DND-41 (cell line): ENCODE results near the gene NTM.
"Not testable (repeated sequence)": the region's sequence is repeated elsewhere in the genome, so short reads cannot be mapped to it uniquely, and the experiment has no call there.

Experiments
- ATAC-seq: fragments of 200-7000 bp; cut with Tn5 transposase; 3 replicates; pipeline ENCODE4 v1.9.1; 2021; ENCODE audit warnings: low read depth; ENCODE audit not compliant: insufficient read depth
- DNase-seq: peaks from one replicate; pipeline ENCODE4 v3.0.0-alpha.2; 2020
- H2AFZ ChIP-seq: 2 replicates; pipeline ENCODE4 v1.6.0; 2012; ENCODE audit warnings: low read depth, low read length
- H3K27ac ChIP-seq: 2 replicates; pipeline ENCODE4 v1.5.1; 2012; ENCODE audit warnings: low read length, inconsistent platforms
- H3K27me3 ChIP-seq: fragments of 200-600 bp; sonication (generic); 2 replicates; pipeline ENCODE4 v1.6.0; 2012; ENCODE audit warnings: low read length, mild to moderate bottlenecking, inconsistent platforms; ENCODE audit not compliant: insufficient read depth, poor library complexity
- H3K36me3 ChIP-seq: 2 replicates; pipeline ENCODE4 v1.5.1; 2012; ENCODE audit warnings: low read length, inconsistent platforms; ENCODE audit not compliant: insufficient read depth
- H3K4me1 ChIP-seq: 2 replicates; pipeline ENCODE4 v1.5.1; 2012; ENCODE audit warnings: mild to moderate bottlenecking, low read length; ENCODE audit not compliant: insufficient read depth
- H3K4me2 ChIP-seq: 2 replicates; pipeline ENCODE4 v1.6.0; 2012; ENCODE audit warnings: mild to moderate bottlenecking, moderate library complexity, low read length, inconsistent platforms; ENCODE audit not compliant: insufficient read depth
- H3K4me3 ChIP-seq, 2 experiments: fragments of 200-600 bp in 1 of 2; shearing (Covaris generic) in 1 of 2; 2 replicates each; pipeline ENCODE4 v1.5.1; 2012 to 2016; ENCODE audit warnings: inconsistent platforms in 2 of 2, low read length in 2 of 2, mild to moderate bottlenecking in 2 of 2, low read depth in 1 of 2, moderate library complexity in 1 of 2
- H3K79me2 ChIP-seq: 2 replicates; pipeline ENCODE4 v1.6.0; 2012; ENCODE audit warnings: low read length, inconsistent platforms; ENCODE audit not compliant: insufficient read depth
- H3K9ac ChIP-seq: 2 replicates; pipeline ENCODE4 v1.6.0; 2012; ENCODE audit warnings: low read depth, mild to moderate bottlenecking, inconsistent platforms, low read length, moderate library complexity
- H3K9me3 ChIP-seq: 2 replicates; pipeline ENCODE4 v1.5.1; 2012; ENCODE audit warnings: low read length, moderate library complexity, mild to moderate bottlenecking, inconsistent platforms; ENCODE audit not compliant: insufficient read depth, severe bottlenecking
- H4K20me1 ChIP-seq: 2 replicates; pipeline ENCODE4 v1.6.0; 2012; ENCODE audit warnings: low read length; ENCODE audit not compliant: insufficient read depth
- EZH2 ChIP-seq: IDR thresholded peaks from 3 replicates; pipeline ENCODE4 v1.6.1; 2012; ENCODE audit warnings: borderline replicate concordance, low read depth, mild to moderate bottlenecking, moderate library complexity, low read length, inconsistent platforms; ENCODE audit not compliant: severe bottlenecking
- TF ChIP-seq, protein P1 (sequence below): IDR thresholded peaks from 2 replicates; pipeline ENCODE4 v1.5.1; 2012; ENCODE audit warnings: borderline replicate concordance, low read length, moderate library complexity, mild to moderate bottlenecking; ENCODE audit not compliant: poor library complexity, severe bottlenecking; ENCODE audit errors: extremely low read depth

NTM gene

DNA sequence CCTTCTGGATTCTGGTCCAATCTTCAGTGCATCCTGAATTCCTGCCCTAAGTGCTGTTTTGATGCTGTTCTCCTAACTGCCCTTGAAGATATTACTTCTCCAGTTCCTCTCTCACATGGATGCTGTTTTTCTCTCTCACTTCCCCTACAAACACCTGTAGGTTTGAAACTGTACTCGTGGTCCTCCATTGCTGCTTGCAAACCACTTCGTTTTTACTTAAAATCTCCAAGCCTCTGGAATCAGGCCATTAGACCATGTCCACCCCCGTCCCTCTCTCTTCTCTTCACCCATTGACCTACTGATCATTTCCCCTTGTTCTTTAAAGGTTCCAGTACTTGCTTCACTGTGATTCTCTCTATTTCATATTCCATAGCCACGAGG is 988.1 kb downstream of the NTM start:
- no peaks in the 10 kb centered on the region for H3K79me2 ChIP-seq
- H3K4me1 ChIP-seq, result no peaks in the 10 kb centered on the region
- no peak for ATAC-seq
- peaks cover 18% of the 10 kb centered on the region for H3K27me3 ChIP-seq
- DNase-seq, result no peak
- no peak overlapping the region for H3K4me3 ChIP-seq
- H2AFZ ChIP-seq, result no peak overlapping the region
- TF ChIP-seq EZH2, result no peak
- TF ChIP-seq, protein P1, sequence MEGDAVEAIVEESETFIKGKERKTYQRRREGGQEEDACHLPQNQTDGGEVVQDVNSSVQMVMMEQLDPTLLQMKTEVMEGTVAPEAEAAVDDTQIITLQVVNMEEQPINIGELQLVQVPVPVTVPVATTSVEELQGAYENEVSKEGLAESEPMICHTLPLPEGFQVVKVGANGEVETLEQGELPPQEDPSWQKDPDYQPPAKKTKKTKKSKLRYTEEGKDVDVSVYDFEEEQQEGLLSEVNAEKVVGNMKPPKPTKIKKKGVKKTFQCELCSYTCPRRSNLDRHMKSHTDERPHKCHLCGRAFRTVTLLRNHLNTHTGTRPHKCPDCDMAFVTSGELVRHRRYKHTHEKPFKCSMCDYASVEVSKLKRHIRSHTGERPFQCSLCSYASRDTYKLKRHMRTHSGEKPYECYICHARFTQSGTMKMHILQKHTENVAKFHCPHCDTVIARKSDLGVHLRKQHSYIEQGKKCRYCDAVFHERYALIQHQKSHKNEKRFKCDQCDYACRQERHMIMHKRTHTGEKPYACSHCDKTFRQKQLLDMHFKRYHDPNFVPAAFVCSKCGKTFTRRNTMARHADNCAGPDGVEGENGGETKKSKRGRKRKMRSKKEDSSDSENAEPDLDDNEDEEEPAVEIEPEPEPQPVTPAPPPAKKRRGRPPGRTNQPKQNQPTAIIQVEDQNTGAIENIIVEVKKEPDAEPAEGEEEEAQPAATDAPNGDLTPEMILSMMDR, result no peak
- no peak overlapping the region for H3K27ac ChIP-seq
- no peak overlapping the region for H3K4me2 ChIP-seq
- no peak overlapping the region for H3K9ac ChIP-seq
- no peaks in the 10 kb centered on the region for H3K36me3 ChIP-seq
- no peaks in the 10 kb centered on the region for H3K9me3 ChIP-seq
- H4K20me1 ChIP-seq, result no peaks in the 10 kb centered on the region

DNA sequence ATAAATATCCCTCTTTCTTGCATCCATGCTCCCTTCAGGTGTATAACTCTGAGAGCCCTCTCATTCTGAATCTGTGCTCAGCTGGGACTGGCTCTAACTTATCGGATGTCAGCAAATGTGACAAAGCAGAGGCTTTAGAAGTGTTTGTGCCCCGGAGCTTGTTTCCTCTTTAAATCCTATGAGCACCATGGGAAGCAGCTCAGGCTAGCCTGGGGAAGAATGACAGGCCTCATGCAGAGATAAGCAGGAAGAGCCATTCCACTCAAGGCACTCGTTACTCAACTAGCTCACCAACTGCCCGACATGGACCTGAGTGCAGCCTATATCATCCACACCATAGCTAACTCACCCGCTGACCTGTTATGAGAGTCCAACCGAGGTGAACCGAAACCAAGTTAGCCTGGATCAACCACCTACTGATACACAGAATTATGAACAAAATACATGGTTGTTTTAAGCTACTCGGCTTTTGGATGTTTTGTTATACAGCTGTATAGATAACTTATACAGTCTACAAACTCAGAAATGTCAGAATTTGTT is 990.7 kb downstream of the NTM start:
- H3K4me1 ChIP-seq, result no peaks in the 10 kb centered on the region
- no peaks in the 10 kb centered on the region for H3K79me2 ChIP-seq
- H3K27ac ChIP-seq, result no peak overlapping the region
- no peaks in the 10 kb centered on the region for H4K20me1 ChIP-seq
- no peaks in the 10 kb centered on the region for H3K36me3 ChIP-seq
- H3K9ac ChIP-seq, result no peak overlapping the region
- no peak for TF ChIP-seq EZH2
- TF ChIP-seq, protein P1, result no peak
- H3K4me3 ChIP-seq, result no peak overlapping the region
- no peak overlapping the region for H3K4me2 ChIP-seq
- ATAC-seq (no peak), DNase-seq (no peak)
- H3K9me3 ChIP-seq, result no peaks in the 10 kb centered on the region
- H2AFZ ChIP-seq, result no peak overlapping the region
- peaks cover 8% of the 10 kb centered on the region for H3K27me3 ChIP-seq

DNA sequence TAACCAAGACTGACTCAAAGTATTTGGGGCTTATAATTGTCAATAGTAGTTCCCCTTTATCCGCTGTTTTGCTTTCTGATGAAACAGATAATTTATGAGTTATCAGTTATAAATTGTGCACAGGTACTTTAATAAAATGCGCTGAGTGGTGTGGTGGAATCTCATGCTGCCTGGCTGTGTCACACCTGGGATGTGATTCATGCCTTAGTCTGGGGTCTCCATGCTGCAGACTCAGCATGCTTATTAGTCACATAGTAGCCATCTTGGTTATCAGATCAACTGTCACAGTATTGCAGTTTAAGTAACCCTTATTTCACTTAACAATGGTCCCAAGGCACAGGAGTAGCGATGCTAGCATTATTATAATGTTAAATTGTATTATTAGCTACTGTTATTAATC is 995.2 kb downstream of the NTM start:
- DNase-seq, result no peak
- H3K36me3 ChIP-seq, result no peaks in the 10 kb centered on the region
- H3K4me2 ChIP-seq, result no peak overlapping the region
- ATAC-seq, result no peak
- no peaks in the 10 kb centered on the region for H3K27me3 ChIP-seq
- no peak for TF ChIP-seq EZH2
- TF ChIP-seq, protein P1, result no peak
- H3K4me1 ChIP-seq, result no peaks in the 10 kb centered on the region
- H3K79me2 ChIP-seq, result no peaks in the 10 kb centered on the region
- H3K4me3 ChIP-seq, result no peak overlapping the region
- no peaks in the 10 kb centered on the region for H3K9me3 ChIP-seq
- H3K9ac ChIP-seq, result no peak overlapping the region
- H2AFZ ChIP-seq, result no peak overlapping the region
- H3K27ac ChIP-seq, result no peak overlapping the region
- H4K20me1 ChIP-seq, result no peaks in the 10 kb centered on the region

DNA sequence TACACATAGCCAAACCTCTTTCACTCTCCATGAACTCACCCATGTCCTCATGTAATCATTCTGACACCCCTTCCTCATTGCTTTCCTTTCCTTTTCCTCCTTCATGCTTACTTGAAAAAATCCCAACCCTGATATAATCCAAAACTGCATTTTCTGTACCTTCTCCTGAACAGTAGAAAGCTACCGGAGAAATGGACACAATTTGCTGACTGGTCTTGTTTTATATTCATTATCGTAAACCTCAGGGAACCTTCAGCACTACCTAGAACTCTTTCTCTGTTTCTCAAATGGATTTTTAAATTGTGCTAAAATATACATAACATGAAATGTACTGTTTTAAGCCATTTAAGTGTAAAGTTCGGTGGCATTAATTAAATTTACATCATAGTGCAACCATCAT is 996.9 kb downstream of the NTM start:
- no peaks in the 10 kb centered on the region for H3K79me2 ChIP-seq
- no peaks in the 10 kb centered on the region for H3K27me3 ChIP-seq
- no peak for ATAC-seq
- no peak overlapping the region for H3K9ac ChIP-seq
- TF ChIP-seq EZH2, result no peak
- DNase-seq, result no peak
- no peaks in the 10 kb centered on the region for H3K9me3 ChIP-seq
- H3K4me3 ChIP-seq, result no peak overlapping the region
- H3K27ac ChIP-seq, result no peak overlapping the region
- no peaks in the 10 kb centered on the region for H4K20me1 ChIP-seq
- no peaks in the 10 kb centered on the region for H3K36me3 ChIP-seq
- no peak overlapping the region for H3K4me2 ChIP-seq
- H2AFZ ChIP-seq, result no peak overlapping the region
- no peaks in the 10 kb centered on the region for H3K4me1 ChIP-seq

DNA sequence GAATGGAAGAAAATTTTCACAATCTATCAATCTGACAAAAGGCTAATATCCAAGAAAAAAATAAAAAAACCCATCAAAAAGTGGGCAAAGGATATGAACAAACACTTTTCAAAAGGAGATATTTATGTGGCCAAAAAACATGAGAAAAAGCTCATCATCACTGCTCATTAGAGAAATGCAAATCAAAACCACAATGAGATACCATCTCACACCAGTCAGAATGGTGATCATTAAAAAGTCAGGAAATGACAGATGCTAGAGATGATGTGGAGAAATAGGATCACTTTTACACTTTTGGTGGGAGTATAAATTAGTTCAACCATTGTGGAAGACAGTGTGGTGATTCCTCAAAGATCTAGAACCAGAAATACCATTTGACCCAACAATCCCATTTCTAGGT is 999.7 kb downstream of the NTM start:
- not testable (repeated sequence) for H3K4me3 ChIP-seq, H4K20me1 ChIP-seq

More for the DNA sequence above, 999.7 kb downstream of the NTM start:
- H2AFZ ChIP-seq, H3K79me2 ChIP-seq, H3K9ac ChIP-seq, ATAC-seq, H3K4me1 ChIP-seq, H3K27me3 ChIP-seq, H3K9me3 ChIP-seq, H3K4me2 ChIP-seq, DNase-seq, H3K36me3 ChIP-seq, H3K27ac ChIP-seq: not testable (repeated sequence)
